ENCODE results near the gene FBXL17. TPM values are rescaled to one million over a fixed set of nuclear protein-coding genes. Genes with fewer than 3 reads are reported as not detected.

The FBXL17 gene
- total and polyA plus RNA-seq, 2 experiments from 2014 or later: 1.8 to 13.1 TPM

- H4K20me1 ChIP-seq (ENCODE audit: insufficient read depth): no peaks in the 10 kb centered on the region
- no peak overlapping the region for H3K4me2 ChIP-seq (ENCODE audit: unreplicated experiment)
- no peak overlapping the region for H2AFZ ChIP-seq
- no peaks in the 10 kb centered on the region for H3K4me1 ChIP-seq (ENCODE audit: insufficient read depth)
- DNase-seq: no peak
- H3K36me3 ChIP-seq (ENCODE audit: low read depth): peaks cover 13% of the 10 kb centered on the region
- H3K79me2 ChIP-seq (ENCODE audit: insufficient read depth): no peaks in the 10 kb centered on the region
- H3K9ac ChIP-seq: no peak overlapping the region
- H3K27me3 ChIP-seq (replicated peaks; ENCODE audit: insufficient read depth): no peaks in the 10 kb centered on the region
- TF ChIP-seq EZH2 (IDR thresholded peaks at IDR 0.05; ENCODE audit: insufficient read depth, poor library complexity, severe bottlenecking): no peak
- TF ChIP-seq EZH2phosphoT487 (IDR thresholded peaks at IDR 0.05; ENCODE audit: insufficient read depth, low read depth): no peak
- H3K9me3 ChIP-seq (ENCODE audit: low read depth): no peaks in the 10 kb centered on the region
- no peaks in the 10 kb centered on the region for H3K9me2 ChIP-seq (ENCODE audit: insufficient read depth)
- 0 out of 2 replicates have a peak, but pooled peaks cover 4% of the 10 kb centered on the region for H3F3A ChIP-seq (ENCODE audit: insufficient read depth)
- no peak overlapping the region for H3K4me3 ChIP-seq
- no peak overlapping the region for H3K27ac ChIP-seq
- WGBS, 2 experiments (ENCODE audit: low coverage in 1 of 2, low lambda C conversion rate in 2 of 2, missing lambda C conversion rate in 2 of 2): 68 to 79% methylated on average over 2 of the region's 2 CpGs
- in situ Hi-C loops (cut with MboI): no loop called here
These were observed 20.1 kb downstream of the FBXL17 start for GRCh38 chr5:108361771-108362170.

GRCh38 chr5:108361239-108361638 lies 20.7 kb downstream of the FBXL17 start:
- Histone ChIP-seq H3K36me3 (ENCODE audit: low read depth) (peaks cover 13% of the 10 kb centered on the region), H3K4me3 (no peak overlapping the region), H3K4me1 (ENCODE audit: insufficient read depth) (no peaks in the 10 kb centered on the region), H3K9me3 (ENCODE audit: low read depth) (no peaks in the 10 kb centered on the region), H3F3A (ENCODE audit: insufficient read depth) (0 out of 2 replicates have a peak, but pooled peaks cover 4% of the 10 kb centered on the region), H4K20me1 (ENCODE audit: insufficient read depth) (no peaks in the 10 kb centered on the region), H3K9me2 (ENCODE audit: insufficient read depth) (no peaks in the 10 kb centered on the region), H3K9ac (no peak overlapping the region), H3K4me2 (ENCODE audit: unreplicated experiment) (no peak overlapping the region), H3K27ac (no peak overlapping the region), H2AFZ (no peak overlapping the region), H3K27me3 (replicated peaks; ENCODE audit: insufficient read depth) (no peaks in the 10 kb centered on the region), H3K79me2 (ENCODE audit: insufficient read depth) (no peaks in the 10 kb centered on the region)
- no peak for DNase-seq
- TF ChIP-seq EZH2phosphoT487 (IDR thresholded peaks at IDR 0.05; ENCODE audit: insufficient read depth, low read depth): no peak
- 89 to 92% methylated on average over 3 of the region's 3 CpGs for WGBS, 2 experiments (ENCODE audit: low coverage in 1 of 2, low lambda C conversion rate in 2 of 2, missing lambda C conversion rate in 2 of 2)
- in situ Hi-C loops (cut with MboI): no loop called here

- in situ Hi-C loops (cut with MboI): no loop called here
- no peak for DNase-seq
- TF ChIP-seq EZH2phosphoT487 (IDR thresholded peaks at IDR 0.05; ENCODE audit: insufficient read depth, low read depth) (no peak), EZH2 (IDR thresholded peaks at IDR 0.05; ENCODE audit: insufficient read depth, poor library complexity, severe bottlenecking) (no peak)
- Histone ChIP-seq H3K4me2 (ENCODE audit: unreplicated experiment) (no peak overlapping the region), H3K9ac (no peak overlapping the region), H3K4me1 (ENCODE audit: insufficient read depth) (no peaks in the 10 kb centered on the region), H3K9me2 (ENCODE audit: insufficient read depth) (no peaks in the 10 kb centered on the region), H3K36me3 (ENCODE audit: low read depth) (peaks cover 13% of the 10 kb centered on the region), H3K9me3 (ENCODE audit: low read depth) (no peaks in the 10 kb centered on the region), H3K79me2 (ENCODE audit: insufficient read depth) (no peaks in the 10 kb centered on the region), H2AFZ (no peak overlapping the region), H3K27me3 (replicated peaks; ENCODE audit: insufficient read depth) (no peaks in the 10 kb centered on the region), H3K4me3 (no peak overlapping the region), H4K20me1 (ENCODE audit: insufficient read depth) (no peaks in the 10 kb centered on the region), H3F3A (ENCODE audit: insufficient read depth) (0 out of 2 replicates have a peak, but pooled peaks cover 4% of the 10 kb centered on the region), H3K27ac (no peak overlapping the region)
- WGBS, 2 experiments (ENCODE audit: low coverage in 1 of 2, low lambda C conversion rate in 2 of 2, missing lambda C conversion rate in 2 of 2): 99% methylated on average over 4 of the region's 4 CpGs
These were observed 21.6 kb downstream of the FBXL17 start for GRCh38 chr5:108360280-108360679.

GRCh38 chr5:108356286-108356685 lies 25.6 kb downstream of the FBXL17 start:
- no peaks in the 10 kb centered on the region for H4K20me1 ChIP-seq (ENCODE audit: insufficient read depth)
- 0 out of 2 replicates have a peak, but pooled peaks cover 4% of the 10 kb centered on the region for H3F3A ChIP-seq (ENCODE audit: insufficient read depth)
- no peak overlapping the region for H2AFZ ChIP-seq
- no peak for DNase-seq
- WGBS, 2 experiments (ENCODE audit: low coverage in 1 of 2, low lambda C conversion rate in 2 of 2, missing lambda C conversion rate in 2 of 2): 91 to 100% methylated on average over 1 of the region's 1 CpG
- no peaks in the 10 kb centered on the region for H3K79me2 ChIP-seq (ENCODE audit: insufficient read depth)
- no peak overlapping the region for H3K9ac ChIP-seq
- H3K27ac ChIP-seq: no peak overlapping the region
- H3K4me3 ChIP-seq: no peak overlapping the region
- peaks cover 3% of the 10 kb centered on the region; the same call in 1 of the 2 replicates for H3K36me3 ChIP-seq (ENCODE audit: low read depth)
- no peaks in the 10 kb centered on the region for H3K9me3 ChIP-seq (ENCODE audit: low read depth)
- H3K4me2 ChIP-seq (ENCODE audit: unreplicated experiment): no peak overlapping the region
- H3K9me2 ChIP-seq (ENCODE audit: insufficient read depth): no peaks in the 10 kb centered on the region
- TF ChIP-seq EZH2 (IDR thresholded peaks at IDR 0.05; ENCODE audit: insufficient read depth, poor library complexity, severe bottlenecking): no peak
- H3K4me1 ChIP-seq (ENCODE audit: insufficient read depth): no peaks in the 10 kb centered on the region
- in situ Hi-C loops (cut with MboI): no loop called here
- H3K27me3 ChIP-seq (replicated peaks; ENCODE audit: insufficient read depth): no peaks in the 10 kb centered on the region

GRCh38 chr5:108353087-108353486 lies 28.8 kb downstream of the FBXL17 start:
- Histone ChIP-seq H3K9ac (no peak overlapping the region), H3K27me3 (replicated peaks; ENCODE audit: insufficient read depth) (no peaks in the 10 kb centered on the region), H3F3A (ENCODE audit: insufficient read depth) (no peaks in the 10 kb centered on the region), H3K36me3 (ENCODE audit: low read depth) (no peaks in the 10 kb centered on the region), H3K9me3 (ENCODE audit: low read depth) (no peaks in the 10 kb centered on the region), H3K4me2 (ENCODE audit: unreplicated experiment) (no peak overlapping the region), H3K27ac (no peak overlapping the region), H2AFZ (no peak overlapping the region), H3K79me2 (ENCODE audit: insufficient read depth) (no peaks in the 10 kb centered on the region), H3K9me2 (ENCODE audit: insufficient read depth) (no peaks in the 10 kb centered on the region), H3K4me1 (ENCODE audit: insufficient read depth) (no peaks in the 10 kb centered on the region), H4K20me1 (ENCODE audit: insufficient read depth) (no peaks in the 10 kb centered on the region), H3K4me3 (no peak overlapping the region)
- no peak for TF ChIP-seq EZH2phosphoT487 (IDR thresholded peaks at IDR 0.05; ENCODE audit: insufficient read depth, low read depth)
- no peak for TF ChIP-seq EZH2 (IDR thresholded peaks at IDR 0.05; ENCODE audit: insufficient read depth, poor library complexity, severe bottlenecking)
- in situ Hi-C loops (cut with MboI): no loop called here
- WGBS, 2 experiments (ENCODE audit: low coverage in 1 of 2, low lambda C conversion rate in 2 of 2, missing lambda C conversion rate in 2 of 2): 94 to 95% methylated on average over 3 of the region's 3 CpGs
- no peak for DNase-seq

Measured in GM23248 (cell line).